DMS79 (cell line): Measurements from ENCODE around the gene NHLRC4.

Source experiments
- DNase-seq: peaks from one replicate; lab custom pipeline; 2025; lab: John Stamatoyannopoulos, UW

NHLRC4 gene

GRCh38 chr16:530111-530817 is 36.5 kb upstream of the NHLRC4 start:
- no peak for DNase-seq

- DNase-seq = no peak
These were observed 35.2 kb upstream of the NHLRC4 start for GRCh38 chr16:531494-532125.

- DNase-seq = no peak
These were observed 33.2 kb upstream of the NHLRC4 start for GRCh38 chr16:533391-534123.

- no peak for DNase-seq
These were observed 32.7 kb upstream of the NHLRC4 start for GRCh38 chr16:534135-534534.

GRCh38 chr16:534856-535445 is 31.9 kb upstream of the NHLRC4 start:
- no peak for DNase-seq

GRCh38 chr16:535446-536405 is 31.1 kb upstream of the NHLRC4 start:
- DNase-seq = no peak

- no peak for DNase-seq
These were observed 30.1 kb upstream of the NHLRC4 start for GRCh38 chr16:536746-537145.

- DNase-seq = no peak
These were observed 29.1 kb upstream of the NHLRC4 start for GRCh38 chr16:537415-538335.

GRCh38 chr16:539901-540530 is 26.8 kb upstream of the NHLRC4 start:
- no peak for DNase-seq

GRCh38 chr16:540645-541340 is 26.0 kb upstream of the NHLRC4 start:
- no peak for DNase-seq

- no peak for DNase-seq
These were observed 23.3 kb upstream of the NHLRC4 start for GRCh38 chr16:543301-544164.

- no peak for DNase-seq
These were observed 22.3 kb upstream of the NHLRC4 start for GRCh38 chr16:544517-544916.

GRCh38 chr16:546909-547770 is 19.7 kb upstream of the NHLRC4 start:
- no peak for DNase-seq

- DNase-seq = no peak
These were observed 18.2 kb upstream of the NHLRC4 start for GRCh38 chr16:548586-548985.

GRCh38 chr16:549544-550263 is 17.1 kb upstream of the NHLRC4 start:
- DNase-seq = no peak

- DNase-seq = no peak
These were observed 15.6 kb upstream of the NHLRC4 start for GRCh38 chr16:551210-551609.

- DNase-seq = no peak
These were observed 14.6 kb upstream of the NHLRC4 start for GRCh38 chr16:552171-552570.
